GM19035 (cell line): ENCODE measurements around the gene CELSR1.

Source experiments
- ATAC-seq: cut with Tn5 transposase; IDR thresholded peaks from one replicate; pipeline ENCODE4 v1.9.1; 2021; ENCODE audit not compliant: unreplicated experiment

The CELSR1 gene

DNA sequence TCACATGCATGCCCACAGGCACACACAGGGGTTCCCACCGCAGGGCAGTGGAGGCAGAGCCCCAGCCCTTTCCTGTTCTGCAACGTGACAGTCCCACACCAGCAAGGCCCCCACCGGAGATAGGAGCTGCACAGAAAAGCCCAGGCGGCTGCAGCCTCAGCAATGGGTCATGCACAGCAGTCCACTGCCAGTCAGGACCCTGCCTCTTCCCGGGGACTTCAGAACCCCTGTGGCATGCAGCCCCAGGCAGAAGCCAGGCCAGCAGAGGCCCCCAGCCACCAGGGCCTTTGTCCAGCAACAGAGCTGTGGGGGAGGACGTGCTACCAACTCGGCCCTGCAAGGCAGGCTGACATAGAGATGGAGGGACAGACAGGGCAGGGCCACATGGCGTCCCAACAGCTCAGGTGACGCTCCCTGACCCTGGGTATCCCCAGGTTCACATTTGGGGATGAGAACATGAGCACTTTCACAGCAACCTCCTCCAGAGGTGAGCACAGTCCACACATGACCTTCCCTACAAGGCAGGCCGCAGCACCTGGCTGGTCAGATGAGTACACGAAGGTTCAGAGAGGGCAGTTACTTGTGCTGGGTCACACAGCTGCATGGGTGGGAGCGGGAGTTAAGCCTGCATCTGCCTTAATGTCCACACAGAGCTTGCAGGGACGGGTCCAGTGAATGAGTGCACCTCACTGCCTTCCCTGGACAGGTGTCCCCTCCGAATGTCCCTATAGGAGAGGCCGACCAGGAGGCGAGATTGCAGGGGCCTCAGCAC is 87.3 kb downstream of the CELSR1 start:
- ATAC-seq = no peak

DNA sequence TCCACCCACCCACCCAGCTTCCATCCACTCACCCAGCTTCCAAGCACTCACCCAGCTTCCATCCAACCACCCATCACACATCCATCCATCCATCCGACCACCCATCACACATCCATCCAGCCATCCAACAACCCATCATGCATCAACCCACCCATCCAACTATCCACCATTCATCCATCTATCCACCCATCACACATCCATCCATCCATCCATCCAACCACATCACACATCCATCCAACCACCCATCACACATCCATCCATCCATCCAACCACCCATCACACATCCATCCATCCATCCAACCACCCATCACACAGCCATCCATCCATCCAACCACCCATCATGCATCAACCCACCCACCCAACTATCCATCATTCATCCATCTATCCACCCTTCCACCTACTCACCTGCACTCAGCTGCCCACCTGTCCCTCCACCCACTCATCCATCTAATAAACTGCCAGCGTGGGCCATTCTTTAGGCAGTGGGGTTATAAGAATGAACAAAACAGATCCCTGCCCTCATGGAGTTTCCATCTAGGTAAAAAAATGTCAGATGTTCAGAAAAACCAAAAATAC is 88.2 kb downstream of the CELSR1 start:
- ATAC-seq = no peak

DNA sequence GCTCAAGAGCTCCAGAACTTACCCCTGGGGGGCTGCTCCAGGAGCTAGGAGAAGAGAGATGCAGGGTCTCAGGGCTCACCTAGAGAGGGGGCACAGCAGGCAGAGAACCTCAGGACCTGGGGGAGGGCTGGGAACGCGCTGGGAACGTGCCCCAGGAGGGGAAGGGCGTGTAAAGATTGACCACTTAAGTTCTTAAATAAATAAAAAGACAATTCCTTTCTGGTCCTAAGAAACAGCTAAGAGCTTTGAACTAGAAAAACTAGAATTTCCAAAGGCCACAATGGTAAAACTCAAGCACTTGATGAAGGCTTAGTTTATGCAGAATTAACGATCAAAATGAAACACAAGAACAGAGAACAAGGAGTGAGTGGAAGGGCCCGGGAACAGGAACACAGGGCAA is 89.1 kb downstream of the CELSR1 start:
- ATAC-seq = no peak

DNA sequence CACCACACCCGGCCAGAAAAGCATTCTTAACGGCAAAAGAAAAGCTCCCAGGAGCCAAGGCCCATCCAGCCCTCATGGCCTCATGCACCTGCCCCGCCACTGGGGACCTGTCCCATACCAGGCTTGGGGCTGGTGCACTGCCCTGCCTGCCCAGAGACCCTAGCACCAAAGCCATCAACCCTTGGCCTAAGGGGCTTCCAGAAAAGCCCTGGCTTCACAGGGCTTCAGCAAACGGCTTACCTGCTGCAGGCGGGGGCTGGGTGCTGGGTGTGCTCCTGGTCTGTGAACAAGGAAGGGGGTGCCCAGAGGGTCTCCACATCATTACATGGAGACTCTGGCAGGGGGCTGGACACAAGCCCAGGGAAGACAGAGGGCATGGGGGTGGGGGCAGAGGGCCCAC is 89.5 kb downstream of the CELSR1 start:
- no peak for ATAC-seq

DNA sequence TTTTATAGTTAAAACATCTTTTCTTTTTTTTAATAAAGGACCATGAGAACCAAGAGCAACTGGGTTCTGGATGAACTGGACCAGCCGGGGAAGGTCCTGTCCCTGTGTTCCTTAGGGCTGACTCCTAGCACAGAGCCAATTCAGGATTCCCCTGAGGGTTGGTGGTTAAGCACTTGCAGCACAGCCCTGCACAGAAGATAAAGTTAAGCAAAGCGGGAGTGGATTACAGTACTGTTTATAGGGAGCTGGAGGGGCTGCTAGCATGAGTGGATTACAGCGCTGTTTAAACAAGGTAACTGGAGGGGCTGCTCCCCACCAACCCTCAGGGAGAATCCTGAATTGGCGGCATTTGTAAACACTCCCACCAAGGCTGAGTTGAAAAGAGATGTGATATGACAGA is 90.6 kb downstream of the CELSR1 start:
- ATAC-seq = no peak

DNA sequence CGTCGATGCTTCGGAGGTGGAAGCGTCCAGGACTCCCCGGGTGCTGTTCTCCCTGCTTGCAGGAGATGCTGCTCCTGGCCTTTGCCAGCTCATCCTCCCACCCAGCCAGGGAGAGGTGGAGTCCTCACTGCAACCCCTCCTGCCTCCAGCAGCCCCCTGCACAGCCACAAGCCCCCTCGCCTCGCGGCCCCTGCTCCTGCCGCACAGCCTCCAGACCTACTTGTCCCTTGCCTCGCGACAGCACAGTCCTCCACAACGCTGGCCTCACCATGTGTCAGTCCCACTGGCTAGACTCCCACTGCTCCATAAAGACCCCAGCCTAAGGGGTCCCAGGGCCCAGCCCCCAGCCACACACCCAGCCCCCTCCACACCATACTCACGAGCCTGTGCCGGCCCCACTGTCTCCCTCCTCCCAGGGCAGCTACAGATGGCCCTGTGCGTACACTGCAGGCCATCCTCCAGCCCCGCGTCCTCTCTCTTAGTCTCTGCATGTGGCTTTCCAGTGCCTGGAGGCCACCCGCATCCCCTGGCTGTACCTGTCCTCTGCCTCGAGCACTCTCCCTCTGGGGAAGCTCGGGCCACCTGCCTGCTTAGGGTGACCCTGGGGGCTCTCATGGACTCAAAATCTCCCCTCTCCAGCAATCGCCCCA is 91.5 kb downstream of the CELSR1 start:
- ATAC-seq = no peak

DNA sequence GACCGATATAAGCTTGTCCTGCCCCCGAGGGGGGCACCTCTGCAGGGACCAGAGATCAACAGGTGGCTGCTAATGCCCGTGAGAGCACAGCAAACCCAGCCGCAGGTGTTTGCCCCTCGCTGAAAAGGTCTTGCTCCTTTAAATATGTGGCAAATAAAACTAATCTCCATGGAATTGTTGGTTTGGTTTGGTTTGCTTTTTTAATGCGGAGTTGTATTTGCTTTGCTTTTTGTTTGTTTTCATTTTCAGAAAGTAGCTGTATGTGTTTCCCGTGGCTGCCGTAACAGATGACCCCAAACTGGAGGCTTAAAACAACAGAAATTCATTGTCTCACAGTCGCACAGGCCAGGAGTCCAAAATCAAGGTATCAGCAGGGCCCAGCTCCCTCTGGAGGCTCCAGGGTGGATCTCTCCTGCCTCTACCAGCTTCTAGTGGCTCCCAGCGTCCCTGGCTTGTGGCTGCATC is 93.0 kb downstream of the CELSR1 start:
- no peak for ATAC-seq

DNA sequence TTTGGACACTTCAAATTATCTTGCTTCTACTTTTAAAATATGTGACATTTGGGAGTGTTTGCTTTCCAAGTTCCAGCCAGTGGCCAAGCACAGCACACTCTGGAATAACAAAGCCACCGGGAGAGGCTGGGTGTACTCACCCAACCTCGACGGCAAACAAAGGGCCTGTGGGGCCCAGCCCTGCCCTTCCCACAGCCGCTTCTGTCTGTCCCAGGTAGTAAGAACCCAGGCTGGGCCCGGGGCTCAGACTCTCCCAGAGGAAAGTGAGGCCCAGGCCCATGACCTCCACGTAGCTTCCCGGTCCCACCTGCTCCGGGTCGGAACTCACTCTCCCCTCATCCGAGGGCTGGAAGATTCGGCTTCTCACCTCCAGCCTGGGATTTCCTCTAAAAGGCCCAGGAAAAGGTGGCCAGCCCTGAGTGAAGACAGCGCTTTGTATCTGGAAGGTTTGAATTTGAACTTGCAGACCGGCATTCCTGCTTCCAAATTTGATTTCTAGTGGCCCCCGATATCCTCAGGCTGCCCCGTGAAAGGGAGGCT is 93.5 kb downstream of the CELSR1 start:
- ATAC-seq = no peak

DNA sequence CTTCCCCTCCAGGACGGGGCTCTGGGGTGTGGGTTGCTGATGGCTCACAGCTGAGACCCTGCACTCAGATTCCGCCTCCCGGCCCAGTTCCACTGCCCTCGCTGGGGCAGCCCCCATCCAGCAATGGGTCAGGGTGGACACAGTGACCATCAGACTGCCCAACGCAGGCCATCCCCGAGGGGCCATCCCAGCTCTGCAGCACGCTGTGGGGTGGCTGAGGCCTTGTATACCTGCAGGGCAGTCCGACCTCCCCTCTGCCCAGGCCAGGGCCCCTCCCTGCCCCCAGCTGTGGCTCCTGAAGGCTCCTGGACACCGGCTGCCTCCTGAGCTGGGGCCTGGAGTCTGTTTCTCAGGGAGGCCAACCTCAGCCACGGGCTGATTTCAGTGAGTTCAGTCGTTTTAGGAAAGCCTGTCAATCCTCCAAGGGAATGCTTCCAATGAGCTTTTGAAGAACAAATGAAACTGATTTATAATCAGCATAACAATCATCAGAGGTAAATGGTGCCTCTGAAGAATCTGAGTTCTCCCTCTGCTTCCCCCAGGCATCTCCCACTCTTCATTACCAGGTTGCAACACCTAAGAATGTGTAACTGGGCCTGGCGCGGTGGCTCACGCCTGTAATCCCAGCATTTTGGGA is 95.1 kb downstream of the CELSR1 start:
- ATAC-seq = no peak

DNA sequence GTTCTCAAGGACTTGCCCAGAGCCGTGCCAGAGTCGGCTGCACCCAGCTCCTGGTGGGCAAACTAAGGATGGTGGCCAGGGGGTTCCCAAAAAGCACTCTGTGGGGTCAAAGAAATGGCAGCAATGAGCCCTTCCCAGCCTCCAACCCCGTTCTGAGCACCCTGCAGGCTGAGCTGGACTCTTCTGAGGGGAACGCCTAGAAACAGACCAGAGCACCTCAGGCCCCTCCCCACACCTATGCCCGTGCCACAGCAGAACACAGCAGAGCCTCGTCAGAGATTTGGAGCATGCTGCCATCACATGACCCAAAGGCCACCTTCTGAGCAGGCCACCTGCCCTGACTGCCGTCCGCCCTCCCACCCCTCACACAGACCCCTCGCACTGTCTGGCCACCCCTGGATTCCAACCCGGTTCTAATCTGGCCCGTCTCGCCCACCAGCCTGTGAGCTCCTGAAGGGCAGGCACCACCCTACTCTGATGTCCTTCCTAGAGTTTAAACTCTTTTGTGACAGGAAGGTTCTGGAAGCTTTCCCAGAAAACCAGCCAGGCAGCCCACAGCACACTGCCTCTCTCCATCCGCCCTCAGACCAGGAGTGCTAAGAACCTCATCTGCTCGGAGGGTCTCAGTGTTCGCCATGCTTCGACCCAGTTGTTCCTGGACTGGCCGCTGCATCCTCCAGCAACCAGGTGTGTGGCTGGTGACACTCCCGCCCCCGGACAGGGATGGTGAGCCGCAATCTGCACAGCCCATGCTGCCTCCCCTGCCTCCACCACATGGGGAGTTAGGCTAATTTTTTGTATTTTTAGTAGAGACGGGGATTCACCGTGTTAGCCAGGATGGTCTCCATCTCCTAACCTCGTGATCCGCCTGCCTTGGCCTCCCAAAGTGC is 97.6 kb downstream of the CELSR1 start:
- no peak for ATAC-seq

DNA sequence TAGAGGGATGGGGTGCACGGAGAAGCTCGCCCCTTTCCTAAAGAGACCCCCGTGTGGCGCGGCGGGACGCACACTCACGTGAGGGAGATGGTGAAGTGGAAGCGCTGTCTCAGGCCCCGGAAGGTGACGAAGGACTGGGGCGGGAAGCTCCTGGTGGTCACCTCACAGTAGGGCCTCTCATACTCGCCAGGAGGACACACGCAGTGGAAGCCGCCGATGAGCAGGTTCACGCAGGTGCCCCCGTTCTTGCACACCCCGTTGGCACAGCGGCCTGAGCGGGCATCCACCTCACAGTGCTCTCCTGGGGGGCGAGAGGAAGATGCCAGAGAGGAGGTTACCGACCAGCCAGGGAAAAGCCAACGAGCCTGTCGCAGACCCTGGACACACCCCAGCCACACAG is 98.3 kb downstream of the CELSR1 start:
- ATAC-seq = no peak

DNA sequence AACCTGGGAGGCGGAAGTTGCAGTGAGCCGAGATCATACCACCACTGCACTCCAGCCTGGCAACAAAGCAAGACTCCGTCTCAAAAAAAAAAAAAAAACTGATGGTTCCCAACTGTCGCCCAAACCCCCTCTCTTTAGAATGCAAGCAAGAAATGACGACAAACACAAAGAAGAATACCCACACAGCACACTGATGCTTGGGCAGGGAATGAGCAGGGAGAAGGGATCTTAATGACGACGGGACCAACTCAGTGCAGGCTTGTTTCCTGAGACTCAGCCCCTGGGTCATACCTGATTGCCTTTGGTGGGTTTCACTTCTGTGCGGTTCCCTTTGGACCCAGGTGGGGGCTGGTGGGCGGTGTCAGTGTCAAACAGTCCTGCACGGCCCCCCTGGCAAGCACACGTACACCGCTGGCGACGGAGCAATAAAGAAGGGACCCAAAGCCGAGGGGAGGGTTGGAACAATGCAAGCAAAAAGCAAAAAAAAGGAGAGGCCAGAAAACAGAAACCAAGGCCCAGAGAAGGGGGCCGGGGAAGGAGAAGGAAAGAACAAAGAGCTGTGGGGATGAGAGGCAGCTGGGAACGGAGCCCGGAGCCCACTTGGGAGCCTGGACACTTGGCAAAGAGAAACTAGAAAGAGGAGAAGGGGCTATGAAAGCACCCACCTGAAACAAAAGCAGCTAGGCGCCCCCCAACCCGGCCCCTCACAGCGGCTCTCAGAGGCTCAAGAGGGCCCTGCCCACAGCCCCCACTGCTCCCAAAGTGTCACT is 99.6 kb downstream of the CELSR1 start:
- no peak for ATAC-seq

DNA sequence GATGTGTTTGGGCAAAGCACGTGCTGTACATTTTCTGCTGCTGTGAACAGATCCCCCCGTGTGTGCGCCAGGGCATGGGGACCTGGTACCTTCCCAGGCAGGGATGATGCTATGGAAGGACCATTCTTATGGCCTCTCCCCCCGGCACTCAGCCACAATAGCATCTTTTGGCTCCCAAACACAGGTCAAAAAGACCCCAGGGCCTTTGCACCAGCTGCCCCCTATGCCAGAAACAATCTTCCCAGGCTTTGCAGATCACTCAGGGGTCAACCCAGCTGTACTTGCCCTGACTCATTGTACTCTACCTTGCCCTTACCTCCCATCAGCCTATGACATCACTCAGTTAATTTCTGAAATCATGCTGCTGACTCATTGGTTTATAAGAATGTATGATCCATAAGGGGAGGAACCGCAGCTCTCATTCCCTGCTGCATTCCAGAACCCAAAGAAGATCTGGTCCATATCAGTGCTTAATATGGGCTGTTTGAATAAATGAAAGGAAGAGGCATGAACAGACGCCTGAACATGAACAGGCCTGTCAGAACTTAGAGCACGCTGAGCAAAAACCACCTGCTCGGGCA is 100.7 kb downstream of the CELSR1 start:
- no peak for ATAC-seq

DNA sequence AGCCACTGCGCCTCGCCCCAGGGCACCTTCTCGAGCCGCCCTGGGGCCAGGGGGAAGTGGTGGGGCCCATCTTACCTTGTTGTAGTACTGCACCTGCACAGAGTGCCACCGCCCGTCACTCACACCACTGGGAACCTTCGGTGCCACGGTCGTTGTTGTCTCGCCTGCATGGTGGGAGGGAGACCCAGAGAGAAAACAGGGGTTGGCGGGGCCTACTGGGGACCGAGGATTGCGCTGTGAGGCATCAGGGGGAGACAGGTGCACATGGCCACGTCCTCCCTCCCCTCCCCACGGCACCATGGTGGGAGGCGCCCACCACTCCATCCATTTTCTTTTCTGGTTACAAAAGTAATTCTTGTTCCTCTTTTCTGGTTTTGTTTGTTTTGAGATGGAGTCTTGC is 104.1 kb downstream of the CELSR1 start:
- ATAC-seq = no peak

DNA sequence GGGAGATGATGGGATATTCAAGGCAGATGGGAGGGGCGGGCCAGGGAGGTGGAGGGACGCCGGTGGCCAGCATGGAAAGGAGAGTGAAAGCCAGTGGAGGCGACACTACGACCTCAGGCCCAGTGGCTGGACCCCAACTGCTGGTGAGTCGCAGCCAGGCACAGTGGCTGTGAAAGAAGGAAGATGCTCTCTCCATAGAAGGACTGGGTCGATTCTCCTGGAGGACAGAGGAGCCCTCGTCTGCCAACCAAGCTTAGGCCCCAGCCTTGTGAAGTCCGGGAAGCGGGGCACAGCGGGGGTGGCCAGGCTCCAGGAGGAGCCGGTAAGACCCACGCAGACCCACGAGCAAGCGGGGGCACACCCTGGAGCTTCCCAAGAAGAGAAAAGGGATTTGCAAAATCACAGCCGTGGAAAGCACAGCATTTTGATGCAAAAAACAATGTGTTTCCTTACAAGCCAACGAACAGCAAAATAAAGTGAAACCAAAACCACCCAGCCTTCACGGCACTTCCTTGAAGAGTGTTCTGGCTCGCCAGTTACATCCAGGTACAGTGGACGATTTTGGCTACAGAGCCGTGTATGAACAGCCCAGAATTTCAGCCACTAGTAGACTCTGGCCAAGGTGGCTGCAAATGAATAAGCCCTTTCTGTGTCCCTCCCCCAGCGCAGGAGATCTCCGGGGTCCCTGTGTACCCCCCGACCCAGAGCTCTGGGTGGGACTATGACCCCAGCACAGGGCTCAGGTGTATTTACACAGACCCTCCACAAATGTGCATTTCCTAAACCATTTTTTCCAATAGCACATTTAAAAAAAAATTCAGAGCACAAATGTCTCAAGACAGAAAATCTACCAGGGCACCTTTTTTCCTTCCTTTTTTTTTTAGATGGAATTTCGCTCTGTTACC is 105.0 kb downstream of the CELSR1 start:
- no peak for ATAC-seq

DNA sequence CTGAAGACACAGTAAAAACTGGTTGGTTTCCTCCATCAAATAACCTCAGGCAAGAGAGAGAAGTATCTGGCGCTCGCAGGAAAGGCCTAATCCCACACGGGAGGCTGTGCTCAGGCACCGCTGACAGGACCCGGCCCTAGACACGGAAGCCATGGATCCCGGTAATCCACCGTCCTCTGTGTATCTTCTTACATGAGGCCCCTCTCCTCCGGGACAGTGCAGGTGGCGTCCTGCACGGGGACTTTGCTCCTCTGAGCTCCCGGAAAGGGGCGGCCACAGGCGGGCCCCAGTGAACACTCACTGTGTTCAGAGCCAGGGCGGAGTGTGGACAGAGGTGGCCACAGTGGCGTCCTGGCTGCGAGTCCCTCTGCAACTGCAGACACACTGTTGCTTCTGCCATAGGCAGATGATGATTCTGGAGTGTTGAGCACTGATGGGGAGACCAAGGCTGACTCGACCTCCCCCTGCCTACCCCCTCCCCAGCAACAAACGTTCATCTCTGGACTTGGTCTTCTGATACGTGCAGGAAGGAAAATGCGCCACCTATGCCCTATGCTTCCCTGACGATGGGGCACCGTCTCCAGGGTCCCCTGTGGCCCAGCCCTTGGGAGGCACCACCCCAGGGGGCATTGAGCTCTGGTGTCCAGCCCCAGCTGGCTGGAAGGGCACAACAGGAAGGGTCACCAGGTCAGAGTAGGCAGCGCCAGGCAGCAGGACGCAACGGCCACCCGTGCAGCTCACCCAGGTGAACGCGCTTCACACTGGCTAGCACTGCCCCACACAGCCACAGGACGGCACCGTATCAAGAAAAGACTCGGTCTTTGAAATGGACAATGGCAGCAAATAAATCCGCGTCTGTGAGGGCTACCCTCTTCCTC is 106.2 kb downstream of the CELSR1 start:
- ATAC-seq = no peak

DNA sequence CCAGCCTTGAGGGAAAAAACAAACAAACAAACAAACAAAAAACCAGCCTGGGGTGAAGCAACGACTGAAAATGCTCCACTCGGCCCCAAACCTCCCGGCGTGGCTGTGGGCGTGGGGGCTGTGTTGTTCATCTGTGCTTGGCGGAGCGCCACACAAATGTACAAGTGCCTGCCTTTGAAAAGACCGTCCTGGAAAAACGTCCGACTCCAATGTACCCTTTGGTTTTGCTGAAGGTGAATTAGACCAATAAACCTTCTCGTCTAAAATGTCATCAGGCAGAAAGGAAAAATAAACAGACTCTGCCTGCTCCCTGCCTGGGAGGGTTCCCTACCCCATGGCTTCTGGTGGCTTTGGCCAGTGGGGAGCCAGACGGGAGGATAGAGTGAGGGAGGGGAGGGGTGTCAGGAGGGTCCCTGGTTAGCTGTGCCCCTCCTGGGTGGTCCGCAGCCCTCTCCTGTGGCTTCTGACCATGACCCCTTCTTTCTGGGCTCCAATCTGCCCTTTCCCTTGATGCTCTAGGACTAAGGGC is 108.0 kb downstream of the CELSR1 start:
- no peak for ATAC-seq
